ENCODE measurements around the gene CCDC194.
"Not testable (repeated sequence)": the region's sequence is repeated elsewhere in the genome, so short reads cannot be mapped to it uniquely, and the experiment has no call there.

DNA sequence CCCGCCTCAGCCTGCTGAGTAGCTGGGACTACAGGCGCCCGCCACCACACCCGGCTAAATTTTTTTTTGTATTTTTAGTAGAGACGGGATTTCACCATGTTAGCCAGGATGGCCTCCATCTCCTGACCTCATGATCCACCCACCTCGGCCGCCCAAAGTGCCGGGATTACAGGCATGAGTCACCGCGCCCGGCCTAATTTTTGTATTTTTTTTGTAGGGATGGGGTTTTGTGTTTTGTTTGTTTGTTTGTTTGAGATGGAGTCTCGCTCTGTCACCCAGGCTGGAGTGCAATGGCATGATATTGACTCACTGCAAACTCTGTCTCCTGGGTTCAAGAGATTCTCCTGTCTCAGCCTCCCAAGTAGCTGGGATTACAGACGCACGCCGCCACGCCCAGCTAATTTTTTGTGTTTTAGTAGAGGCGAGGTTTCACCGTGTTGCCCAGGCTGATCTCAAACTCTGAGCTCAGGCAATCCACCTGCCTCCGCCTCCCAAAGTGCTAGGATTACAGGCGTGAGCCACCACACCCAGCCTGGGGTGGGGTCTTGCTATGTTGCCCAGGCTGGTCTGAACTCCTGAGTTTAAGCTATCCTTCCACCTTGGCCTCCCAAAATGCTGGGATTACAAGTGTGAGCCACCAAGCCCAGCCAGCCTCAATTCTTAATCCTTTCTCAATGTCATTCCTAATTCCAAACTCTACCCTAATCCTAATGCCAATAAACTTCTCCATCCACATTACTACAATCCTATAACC, 30.0 kb downstream of the CCDC194 start:
- not testable (repeated sequence) for TF ChIP-seq ZNF76 (tag by site-specific recombination; IDR thresholded peaks at IDR 0.05; ENCODE audit: borderline replicate concordance, low read depth); ZNF792 (tag by site-specific recombination; IDR thresholded peaks at IDR 0.05); ZNF660 (tag by site-specific recombination; IDR thresholded peaks at IDR 0.05); ZNF184 (tag by site-specific recombination; IDR thresholded peaks at IDR 0.05)
- TF ChIP-seq, protein P1, sequence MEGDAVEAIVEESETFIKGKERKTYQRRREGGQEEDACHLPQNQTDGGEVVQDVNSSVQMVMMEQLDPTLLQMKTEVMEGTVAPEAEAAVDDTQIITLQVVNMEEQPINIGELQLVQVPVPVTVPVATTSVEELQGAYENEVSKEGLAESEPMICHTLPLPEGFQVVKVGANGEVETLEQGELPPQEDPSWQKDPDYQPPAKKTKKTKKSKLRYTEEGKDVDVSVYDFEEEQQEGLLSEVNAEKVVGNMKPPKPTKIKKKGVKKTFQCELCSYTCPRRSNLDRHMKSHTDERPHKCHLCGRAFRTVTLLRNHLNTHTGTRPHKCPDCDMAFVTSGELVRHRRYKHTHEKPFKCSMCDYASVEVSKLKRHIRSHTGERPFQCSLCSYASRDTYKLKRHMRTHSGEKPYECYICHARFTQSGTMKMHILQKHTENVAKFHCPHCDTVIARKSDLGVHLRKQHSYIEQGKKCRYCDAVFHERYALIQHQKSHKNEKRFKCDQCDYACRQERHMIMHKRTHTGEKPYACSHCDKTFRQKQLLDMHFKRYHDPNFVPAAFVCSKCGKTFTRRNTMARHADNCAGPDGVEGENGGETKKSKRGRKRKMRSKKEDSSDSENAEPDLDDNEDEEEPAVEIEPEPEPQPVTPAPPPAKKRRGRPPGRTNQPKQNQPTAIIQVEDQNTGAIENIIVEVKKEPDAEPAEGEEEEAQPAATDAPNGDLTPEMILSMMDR (tag by site-specific recombination; IDR thresholded peaks at IDR 0.05) = not testable (repeated sequence)
